22Rv1 (cell line): Measurements from ENCODE around the gene PARD3.

Experiments used
- ZFX ChIP-seq: fragments of 450-650 bp; IDR thresholded peaks from 2 replicates; pipeline ENCODE4 v1.6.1; 2017; ENCODE audit warnings: antibody characterized with exemption, borderline replicate concordance
- TF ChIP-seq, protein P1 (sequence below): fragments of 450-650 bp; IDR thresholded peaks from 2 replicates; pipeline ENCODE4 v1.5.1; 2017; ENCODE audit warnings: mild to moderate bottlenecking

DNA sequence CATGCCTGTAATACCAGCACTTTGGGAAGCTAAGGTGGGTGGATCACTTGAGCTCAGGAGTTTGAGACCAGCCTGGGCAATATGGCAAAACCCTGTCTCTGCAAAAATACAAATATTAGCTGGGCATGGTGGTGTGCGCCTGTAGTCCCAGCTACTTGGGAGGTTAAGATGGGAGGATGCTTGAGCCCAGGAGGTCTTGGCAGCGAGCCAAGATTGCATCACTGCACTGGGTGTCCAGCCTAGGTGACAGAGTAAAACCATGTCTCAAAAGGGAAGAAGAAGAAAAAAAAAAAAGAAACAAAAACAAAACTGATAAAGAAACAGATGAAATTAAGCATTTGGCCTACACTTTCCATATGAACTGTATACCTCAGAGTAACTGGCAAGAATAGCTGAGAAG lies 319.2 kb downstream of the PARD3 start:
- TF ChIP-seq, protein P1, sequence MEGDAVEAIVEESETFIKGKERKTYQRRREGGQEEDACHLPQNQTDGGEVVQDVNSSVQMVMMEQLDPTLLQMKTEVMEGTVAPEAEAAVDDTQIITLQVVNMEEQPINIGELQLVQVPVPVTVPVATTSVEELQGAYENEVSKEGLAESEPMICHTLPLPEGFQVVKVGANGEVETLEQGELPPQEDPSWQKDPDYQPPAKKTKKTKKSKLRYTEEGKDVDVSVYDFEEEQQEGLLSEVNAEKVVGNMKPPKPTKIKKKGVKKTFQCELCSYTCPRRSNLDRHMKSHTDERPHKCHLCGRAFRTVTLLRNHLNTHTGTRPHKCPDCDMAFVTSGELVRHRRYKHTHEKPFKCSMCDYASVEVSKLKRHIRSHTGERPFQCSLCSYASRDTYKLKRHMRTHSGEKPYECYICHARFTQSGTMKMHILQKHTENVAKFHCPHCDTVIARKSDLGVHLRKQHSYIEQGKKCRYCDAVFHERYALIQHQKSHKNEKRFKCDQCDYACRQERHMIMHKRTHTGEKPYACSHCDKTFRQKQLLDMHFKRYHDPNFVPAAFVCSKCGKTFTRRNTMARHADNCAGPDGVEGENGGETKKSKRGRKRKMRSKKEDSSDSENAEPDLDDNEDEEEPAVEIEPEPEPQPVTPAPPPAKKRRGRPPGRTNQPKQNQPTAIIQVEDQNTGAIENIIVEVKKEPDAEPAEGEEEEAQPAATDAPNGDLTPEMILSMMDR = no peak
- TF ChIP-seq ZFX = no peak
